HuH-7.5 (cell line): ENCODE measurements around the gene RFTN2.
"Not testable (repeated sequence)": the region's sequence is repeated elsewhere in the genome, so short reads cannot be mapped to it uniquely, and the experiment has no call there.

ENCODE experiments used
- DNase-seq: peaks from one replicate; pipeline ENCODE4 v3.0.0; 2011; ENCODE audit warnings: low spot score

The RFTN2 gene, protein sequence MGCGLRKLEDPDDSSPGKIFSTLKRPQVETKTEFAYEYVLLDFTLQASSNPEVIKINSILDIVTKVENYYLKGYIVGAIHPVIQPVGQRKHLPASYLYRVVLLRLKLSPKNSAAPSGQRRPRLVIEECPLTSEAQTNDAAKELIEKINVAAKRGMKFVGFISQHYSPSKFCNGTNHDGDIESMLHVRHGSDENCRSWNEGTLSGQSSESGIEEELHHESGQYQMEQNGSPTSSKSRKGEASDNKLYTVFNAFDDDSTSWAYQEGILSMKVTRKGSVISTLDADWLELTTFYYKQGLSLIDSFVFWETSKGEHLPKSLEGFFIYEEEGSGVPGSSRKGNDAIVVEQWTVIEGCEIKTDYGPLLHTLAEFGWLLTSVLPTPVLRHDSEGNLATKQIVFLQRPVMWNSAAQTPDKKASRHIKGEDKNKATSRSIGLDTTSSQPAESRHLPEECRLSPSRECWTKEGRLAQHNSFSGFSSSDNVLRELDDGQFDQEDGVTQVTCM

DNA sequence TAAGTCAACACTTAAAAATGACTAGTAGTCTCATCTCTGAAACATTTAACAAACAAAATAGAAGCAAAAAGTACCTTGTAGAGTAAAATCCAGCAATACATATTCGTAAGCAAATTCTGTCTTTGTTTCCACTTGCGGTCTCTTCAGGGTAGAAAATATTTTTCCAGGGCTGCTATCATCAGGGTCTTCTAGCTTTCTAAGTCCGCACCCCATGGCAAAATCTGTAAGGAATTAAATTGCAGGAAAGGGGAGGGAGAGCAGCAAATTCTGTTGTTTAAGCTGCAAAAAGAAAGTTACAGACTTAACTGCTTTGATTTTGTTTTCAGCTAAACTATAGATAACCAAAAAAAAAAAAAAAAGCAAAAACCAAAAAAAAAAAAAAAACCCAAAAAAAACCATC is at the start of gene RFTN2:
TSS of gene RFTN2 (minus strand) at position 342 of the 400 bp plus-strand sequence. CDS start at position 213, 129 bp downstream.
- no peak for DNase-seq

DNA sequence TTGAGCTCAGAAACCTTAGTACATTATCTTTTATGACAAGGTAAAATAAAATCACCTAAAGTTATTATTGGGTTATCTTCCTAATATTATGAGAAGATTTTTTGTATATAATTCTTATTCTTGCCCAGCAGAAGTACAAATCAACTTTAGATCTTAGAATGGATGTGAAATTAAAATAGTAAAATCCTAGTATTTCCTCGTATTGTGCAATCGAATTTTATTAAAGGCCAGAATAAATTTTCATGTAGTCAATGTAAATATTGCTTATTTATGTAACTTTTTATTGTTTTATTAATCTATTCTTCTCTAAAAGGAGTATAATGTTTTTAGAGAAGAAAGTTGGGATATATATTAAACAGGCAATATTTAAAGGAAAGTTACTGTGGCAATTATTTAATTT is 42.5 kb upstream of the RFTN2 start:
- DNase-seq, result no peak

DNA sequence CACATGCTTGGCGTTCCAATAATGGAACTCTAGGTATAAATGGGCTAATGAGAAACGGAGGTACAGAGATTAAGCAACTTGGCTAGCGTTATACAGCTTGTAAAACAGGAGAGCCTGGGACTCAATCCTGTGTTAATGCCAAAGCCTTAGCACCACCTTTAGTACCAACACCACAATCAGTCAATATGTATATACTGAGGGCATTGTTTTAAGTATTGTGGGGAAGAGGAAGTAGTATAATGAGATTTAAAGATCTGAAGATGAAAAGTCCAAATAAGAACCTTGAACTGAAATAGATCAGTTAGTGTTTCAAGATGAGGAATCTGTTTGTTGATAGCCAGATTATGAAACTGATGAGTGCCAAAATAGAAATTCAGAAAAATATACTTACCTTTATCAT is 37.9 kb upstream of the RFTN2 start:
- DNase-seq, result no peak

DNA sequence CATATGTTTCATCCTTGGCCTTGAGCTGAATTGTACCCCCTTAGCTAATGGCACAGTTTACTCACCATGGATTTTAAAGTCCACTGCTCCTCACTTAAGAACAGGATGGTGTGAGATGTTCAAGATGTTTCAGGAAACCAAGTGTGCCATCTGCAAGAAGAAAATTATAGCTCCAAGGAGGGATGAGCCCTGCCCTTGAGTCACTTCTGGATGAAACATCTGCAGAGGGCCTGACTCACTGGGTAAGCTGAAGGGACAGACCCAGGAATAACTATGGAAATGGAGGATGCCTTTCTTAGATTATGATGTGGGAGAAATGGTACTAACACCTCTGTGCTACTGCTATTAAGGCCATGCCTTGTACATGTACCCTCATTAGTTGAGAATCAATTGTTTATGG is 36.2 kb upstream of the RFTN2 start:
- no peak for DNase-seq

DNA sequence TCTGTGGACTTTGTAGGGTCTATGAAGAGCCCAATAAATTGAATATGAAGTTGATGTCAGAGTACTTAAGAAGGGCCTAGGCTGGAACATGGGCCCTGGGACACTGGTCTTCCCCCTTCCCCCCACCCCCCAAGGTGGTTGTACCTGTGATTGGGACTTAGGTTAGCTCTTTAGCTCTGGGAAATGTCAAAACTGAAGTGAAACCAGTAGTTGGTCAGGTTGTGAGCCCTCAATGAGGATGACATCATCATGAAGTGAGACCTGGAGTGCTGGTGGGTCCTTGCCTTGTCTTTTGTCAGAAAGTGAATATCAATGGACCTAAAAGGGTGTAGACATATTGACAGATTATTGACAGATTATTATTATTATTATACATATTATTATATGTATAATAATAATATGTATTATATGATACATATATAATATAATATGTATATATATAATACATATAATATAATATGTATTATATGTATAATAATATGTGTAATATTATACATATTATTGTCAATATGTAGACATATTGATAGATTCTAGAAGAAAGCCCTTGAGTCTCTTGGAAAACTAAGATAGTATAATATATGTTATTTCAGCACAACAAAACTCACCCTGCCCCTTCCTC is 35.1 kb upstream of the RFTN2 start:
- no peak for DNase-seq

DNA sequence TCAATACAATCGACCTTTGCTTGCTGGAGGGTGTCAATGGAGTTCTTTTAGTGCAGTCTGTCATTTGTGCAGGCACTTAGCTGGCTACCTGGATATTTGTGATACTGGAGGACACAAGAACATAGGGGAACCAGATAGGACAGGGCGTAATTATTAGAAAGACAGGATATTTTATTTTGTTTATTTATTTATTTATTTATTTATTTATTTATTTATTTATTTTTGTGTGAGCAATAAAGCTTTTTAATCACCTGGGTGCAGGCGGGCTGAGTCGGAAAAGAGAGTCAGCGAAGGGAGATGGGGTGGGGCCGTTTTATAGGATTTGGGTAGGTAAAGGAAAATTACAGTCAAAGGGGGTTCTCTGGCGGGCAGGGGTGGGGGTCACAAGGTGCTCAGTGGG is 33.8 kb upstream of the RFTN2 start:
- not testable (repeated sequence) for DNase-seq

DNA sequence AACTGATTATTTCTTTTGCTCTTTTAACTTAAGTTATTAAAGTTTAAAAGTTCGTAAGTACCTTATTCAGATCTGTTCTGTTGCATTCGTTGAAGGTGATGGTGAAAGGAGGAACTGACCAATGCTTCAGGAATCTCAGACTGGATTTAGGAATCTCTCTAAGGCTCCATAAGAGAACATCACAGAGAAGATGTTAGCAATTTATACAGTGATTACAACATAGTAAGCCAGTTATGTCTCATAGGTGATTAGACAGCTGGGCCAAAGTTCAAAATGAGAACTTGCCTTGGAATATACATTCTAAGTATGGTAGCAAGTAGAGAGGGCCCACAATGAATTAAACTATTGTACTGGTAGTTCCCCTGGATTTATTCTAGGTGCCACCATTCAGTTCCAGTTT is 32.9 kb upstream of the RFTN2 start:
- no peak for DNase-seq

DNA sequence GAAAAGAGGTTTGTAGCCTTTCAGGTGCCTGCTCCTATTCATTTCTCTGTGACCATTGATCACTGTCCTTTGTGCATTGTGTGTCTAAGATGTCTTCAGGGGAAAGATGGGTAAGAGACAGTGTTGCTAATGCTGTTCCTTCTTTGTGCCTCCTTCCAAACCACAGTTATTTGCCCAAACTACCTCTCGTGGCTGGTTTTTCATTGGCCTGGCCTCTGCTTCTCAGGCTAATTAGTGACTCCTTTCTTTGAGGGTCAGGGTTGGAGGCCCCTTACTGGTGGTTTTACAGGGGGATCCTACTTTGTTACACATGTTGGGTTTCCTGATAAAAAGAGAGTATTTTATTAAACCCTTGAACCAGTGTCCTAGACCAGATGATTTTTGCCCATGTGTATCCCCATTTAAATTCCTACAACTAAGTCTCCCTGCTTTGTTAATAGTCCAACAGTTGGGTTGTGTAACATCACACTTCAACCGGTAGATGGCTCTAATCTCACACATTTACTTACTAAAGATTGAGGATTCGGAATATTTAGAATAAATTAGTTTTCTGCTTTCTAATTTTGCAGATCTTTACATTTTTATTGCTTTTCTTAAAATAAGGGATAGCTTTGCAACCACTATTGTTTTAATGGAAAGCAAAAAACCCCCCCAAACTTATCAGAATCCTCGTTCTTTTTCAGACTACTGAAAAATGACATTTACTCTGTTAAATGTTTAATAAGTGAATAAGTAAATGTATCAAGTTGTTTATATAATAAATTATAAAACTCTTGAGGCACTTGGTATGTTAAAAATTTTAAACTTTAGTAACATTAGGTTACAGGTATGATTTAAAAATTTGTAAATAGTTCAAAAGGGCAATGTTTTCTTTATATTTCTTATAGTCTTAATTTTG is 32.2 kb upstream of the RFTN2 start:
- DNase-seq, result peak; percentile 25

DNA sequence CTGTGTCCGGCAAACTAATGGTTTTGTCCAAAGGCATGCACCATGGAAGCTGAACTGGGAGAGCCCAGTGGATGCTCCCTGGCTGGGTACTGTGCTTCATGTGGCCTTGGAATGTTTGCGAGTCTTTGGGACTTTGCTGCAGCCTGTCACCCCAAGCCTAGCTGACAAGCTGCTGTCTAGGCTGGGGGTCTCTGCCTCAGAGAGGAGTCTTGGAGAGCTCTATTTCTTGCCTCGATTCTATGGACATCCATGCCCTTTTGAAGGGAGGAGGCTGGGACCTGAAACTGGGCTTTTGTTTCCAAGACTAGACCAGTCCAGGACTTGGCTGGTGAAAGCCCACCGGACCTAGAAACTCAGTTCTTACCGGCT is 31.4 kb upstream of the RFTN2 start:
- no peak for DNase-seq

DNA sequence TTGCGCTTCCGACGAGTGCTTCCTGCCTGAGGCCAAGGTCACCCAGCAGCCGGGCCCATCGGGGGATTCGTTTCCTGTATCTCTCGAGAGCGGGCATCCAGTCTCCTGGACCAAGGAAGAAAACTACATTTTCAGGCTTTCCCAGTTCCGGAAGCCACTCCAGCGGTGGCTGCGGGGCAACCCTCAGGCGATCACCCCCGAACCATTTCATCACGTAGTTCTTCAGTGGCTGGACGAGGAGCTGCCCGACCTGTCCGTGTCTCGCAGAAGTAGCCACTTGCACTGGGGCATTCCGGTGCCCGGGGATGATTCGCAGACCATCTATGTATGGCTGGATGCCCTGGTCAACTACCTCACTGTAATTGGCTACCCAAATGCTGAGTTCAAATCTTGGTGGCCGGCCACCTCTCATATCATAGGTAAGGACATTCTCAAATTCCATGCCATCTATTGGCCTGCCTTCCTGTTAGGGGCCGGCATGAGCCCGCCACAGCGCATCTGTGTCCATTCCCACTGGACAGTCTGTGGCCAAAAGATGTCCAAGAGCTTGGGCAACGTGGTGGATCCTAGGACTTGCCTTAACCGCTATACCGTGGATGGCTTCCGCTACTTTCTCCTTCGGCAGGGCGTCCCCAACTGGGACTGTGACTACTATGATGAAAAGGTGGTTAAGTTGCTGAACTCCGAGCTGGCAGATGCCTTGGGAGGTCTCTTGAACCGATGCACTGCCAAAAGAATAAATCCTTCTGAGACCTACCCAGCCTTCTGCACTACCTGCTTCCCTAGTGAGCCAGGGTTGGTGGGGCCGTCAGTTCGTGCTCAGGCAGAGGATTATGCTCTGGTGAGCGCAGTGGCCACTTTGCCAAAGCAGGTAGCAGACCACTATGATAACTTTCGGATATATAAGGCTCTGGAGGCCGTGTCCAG is 30.8 kb upstream of the RFTN2 start:
- DNase-seq, result peak; percentile 15

DNA sequence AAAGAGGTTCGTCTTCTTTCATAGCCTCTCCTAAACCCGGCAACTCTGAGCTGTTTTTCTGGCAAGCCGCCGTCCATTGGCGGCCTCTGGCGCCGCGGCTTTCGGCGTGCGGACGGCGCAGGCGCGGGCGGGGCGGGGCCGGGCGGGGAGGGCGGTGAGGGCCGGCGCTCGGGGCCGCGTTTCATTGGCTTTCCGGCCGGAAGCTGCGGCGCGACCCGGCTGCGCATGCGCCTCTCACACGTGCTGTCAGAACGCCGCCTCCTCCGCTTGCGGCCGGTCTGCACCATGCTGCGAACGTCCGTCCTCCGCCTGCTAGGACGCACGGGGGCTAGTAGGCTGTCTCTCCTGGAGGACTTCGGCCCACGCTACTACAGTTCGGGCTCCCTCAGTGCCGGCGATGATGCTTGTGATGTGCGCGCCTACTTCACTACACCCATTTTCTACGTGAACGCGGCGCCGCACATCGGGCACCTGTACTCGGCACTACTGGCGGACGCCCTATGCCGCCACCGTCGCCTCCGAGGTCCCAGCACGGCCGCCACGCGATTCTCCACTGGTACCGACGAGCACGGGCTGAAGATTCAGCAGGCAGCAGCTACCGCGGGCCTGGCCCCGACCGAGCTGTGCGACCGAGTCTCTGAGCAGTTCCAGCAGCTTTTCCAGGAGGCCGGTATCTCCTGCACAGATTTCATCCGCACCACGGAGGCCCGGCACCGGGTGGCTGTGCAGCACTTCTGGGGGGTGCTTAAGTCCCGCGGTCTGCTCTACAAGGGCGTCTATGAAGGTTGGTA is 29.9 kb upstream of the RFTN2 start, which contains the start of gene MARS2:
TSS of gene MARS2 (plus strand) at position 249 of the 791 bp plus-strand sequence. CDS start at position 286, 37 bp downstream.
- peak; percentile 79 for DNase-seq

DNA sequence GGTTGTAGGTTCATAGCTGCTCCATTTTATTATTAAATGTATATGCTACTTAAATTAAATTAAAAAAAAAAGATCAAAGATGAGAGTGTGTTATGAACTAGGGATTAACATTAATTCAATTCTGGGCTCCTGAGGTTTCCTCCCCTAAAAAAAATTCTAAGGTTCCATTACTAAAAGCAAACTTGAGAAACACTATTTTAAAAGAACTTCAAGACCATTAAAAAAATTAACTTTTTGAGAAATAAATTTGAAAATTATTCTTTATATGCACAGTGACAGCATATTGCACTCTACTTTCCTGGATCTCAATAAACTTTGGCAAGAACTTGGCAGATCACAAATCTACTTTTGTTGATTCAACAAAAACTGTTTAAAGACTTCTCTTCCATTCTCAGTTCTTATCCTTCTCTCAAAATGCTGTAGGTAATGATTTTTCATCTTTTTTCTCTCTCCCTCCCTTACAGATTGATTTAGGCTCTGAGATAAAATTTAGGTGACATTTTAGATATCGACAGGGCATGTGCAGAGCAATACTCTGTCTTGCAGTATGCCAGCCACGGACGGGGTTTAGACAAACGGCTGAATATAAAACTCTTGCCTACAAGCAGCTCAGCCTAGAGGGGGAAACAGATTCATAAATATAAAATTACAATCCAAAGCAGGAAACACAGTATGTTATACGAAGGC is 29.2 kb upstream of the RFTN2 start:
- DNase-seq, result peak; percentile 49

DNA sequence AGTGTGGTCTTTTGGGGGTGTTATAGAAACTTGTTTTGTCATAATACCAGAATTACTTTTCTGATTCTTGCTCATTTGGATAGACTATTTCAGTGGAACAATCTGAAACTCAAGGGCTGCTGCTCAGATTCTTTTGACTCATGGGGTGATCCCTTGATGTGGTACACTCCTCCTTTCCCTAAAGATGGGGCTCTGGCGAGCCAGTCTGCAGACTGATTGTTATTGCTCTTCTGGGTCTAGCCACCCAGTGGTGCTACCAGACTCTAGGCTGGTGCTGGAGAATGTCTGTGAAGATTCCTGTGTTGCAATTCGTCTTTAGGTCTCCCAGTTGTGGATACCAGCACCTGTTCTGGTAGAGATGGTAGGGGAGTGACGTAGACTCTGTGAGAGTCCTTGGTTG is 25.6 kb upstream of the RFTN2 start:
- no peak for DNase-seq

DNA sequence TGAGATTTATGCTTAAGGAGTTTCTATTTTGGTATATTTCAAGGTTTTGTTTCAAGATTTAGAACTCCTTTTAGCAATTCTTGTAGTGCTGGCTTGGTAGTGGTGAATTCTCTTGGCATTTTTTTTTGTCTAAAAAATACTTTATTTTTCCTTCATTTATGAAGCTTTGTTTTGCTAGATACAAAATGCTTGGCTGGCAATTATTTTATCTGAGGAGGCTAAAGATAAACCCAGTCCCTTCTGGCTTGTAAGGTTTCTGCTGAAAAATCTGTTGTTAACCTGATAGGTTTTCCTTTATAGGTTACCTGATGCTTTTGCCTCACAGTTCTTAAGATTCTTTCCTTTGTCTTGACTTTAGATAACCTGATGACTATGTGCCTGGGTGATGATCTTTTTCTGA is 24.3 kb upstream of the RFTN2 start:
- not testable (repeated sequence) for DNase-seq

DNA sequence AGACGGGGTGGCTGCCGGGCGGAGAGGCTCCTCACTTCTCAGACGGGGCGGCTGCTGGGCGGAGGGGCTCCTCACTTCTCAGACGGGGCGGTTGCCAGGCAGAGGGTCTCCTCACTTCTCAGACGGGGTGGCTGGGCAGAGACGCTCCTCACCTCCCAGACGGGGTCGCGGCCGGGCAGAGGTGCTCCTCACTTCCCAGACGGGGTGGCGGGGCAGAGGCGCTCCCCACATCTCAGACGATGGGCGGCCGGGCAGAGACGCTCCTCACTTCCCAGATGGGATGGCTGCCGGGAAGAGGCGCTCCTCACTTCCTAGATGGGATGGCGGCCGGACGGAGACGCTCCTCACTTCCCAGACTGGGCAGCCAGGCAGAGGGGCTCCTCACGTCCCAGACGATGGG is 21.2 kb upstream of the RFTN2 start:
- DNase-seq, result not testable (repeated sequence)

DNA sequence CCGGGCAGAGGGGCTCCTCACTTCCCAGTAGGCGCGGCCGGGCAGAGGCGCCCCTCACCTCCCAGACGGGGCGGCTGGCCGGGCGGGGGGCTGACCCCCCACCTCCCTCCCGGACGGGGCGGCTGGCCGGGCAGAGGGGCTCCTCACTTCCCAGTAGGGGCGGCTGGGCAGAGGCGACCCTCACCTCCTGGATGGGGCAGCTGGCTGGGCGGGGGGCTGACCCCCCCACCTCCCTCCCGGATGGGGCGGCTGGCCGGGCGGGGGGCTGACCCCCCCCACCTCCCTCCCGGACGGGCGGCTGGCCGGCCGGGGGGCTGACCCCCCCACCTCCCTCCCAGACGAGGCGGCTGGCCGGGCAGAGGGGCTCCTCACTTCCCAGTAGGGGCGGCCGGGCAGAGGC is 20.6 kb upstream of the RFTN2 start:
- DNase-seq, result not testable (repeated sequence)

DNA sequence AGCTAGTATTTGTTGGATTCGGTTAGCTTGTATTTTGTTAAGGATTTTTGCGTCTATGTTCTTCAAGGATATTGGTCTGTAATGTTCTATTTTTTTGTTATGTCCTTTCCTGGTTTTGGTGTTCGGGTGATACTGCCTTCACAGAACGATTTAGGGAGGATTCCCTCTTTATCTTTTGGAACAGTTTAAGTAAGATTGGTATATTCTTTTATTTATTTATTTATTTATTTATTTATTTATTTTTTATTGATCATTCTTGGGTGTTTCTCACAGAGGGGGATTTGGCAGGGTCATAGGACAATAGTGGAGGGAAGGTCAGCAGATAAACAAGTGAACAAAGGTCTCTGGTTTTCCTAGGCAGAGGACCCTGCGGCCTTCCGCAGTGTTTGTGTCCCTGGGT is 19.8 kb upstream of the RFTN2 start:
- not testable (repeated sequence) for DNase-seq

DNA sequence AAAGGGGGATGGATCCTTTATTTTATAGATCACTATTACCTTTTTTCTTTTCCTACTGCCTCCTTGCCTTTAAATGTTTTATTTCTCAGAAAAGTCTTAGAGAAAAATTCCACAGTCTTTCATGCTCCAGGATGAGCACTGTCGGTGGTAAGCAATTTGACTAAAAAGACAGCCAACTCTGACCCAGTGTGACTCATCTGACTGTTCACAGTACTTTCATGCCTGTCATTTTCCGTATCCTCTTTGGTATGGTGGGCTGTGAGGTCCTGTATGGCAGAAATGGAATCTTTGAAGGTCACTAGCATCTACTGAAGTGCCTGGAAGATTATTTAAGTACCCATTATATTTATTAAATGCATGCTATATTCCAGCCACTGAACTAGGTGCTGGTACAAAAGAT is 2.1 kb upstream of the RFTN2 start:
- no peak for DNase-seq

DNA sequence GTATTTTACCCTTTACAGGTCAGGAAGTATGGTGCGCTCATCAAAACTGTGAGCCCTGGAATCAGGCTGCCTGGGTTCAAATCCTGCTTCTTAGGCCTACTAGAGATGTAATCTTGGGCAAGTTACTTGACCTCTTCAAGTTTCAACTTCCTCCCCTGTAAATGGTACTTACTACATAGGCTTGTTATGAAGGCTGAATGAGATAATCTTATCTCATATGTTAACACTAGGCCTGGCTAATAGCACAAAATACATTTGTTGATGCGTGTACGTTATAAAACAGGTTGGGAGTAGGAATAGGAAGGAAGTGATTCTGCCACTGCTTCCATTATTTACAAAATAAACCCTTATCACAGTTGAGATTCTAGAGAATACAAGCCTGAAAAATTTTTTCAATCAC is 1.7 kb upstream of the RFTN2 start:
- no peak for DNase-seq

DNA sequence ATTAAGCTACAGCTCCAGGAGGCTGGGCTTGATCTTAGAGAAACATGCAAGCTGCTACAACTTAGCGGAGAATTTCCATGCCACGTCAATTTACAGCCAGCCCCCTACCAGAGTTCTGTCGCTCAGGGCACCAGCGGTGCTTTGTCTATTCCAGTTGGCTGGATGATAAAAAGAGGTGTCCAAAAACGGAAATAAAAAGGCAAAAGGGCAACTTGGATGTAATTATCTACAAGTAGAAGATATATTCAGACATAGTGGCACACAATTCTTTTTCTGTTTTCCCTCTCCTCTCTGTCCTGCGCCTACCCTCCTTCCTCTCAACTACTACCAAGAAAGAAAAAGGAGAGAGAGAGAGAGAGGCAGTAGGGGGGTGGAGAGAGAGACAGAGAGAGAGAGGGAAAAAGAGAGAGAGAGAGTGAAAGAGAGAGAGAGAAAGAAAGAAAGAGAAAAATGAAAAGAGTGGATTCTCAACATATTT is 363 bp upstream of the RFTN2 start:
- no peak for DNase-seq
